Lung (tissue), 12 donors: ENCODE measurements around the gene DLG2. TPM values are rescaled to one million over a fixed set of nuclear protein-coding genes. Genes with fewer than 3 reads are reported as not detected.

ENCODE experiments used
- ATAC-seq: fragments of 200-7000 bp; cut with Tn5 transposase; one replicate; pipeline ENCODE4 v1.9.1; 2020; ENCODE audit warnings: moderate number of reproducible peaks; ENCODE audit not compliant: insufficient read depth, low FRiP score
- DNase-seq, 3 donors: peaks; one replicate each; pipeline ENCODE4 v3.0.0-alpha.2; 2013 to 2017
- H3K27ac ChIP-seq, 2 donors: one replicate each; pipeline ENCODE4 v1.5.1; 2013; ENCODE audit warnings: mild to moderate bottlenecking in 2 of 2, moderate library complexity in 2 of 2, control low read depth in 1 of 2, inconsistent platforms in 1 of 2, low read depth in 1 of 2, low read length in 1 of 2
- H3K27me3 ChIP-seq, 3 donors: one replicate each; pipeline ENCODE4 v1.5.1; 2013; ENCODE audit warnings: low read length in 2 of 3; ENCODE audit not compliant: control insufficient read depth in 3 of 3, insufficient read depth in 3 of 3
- H3K36me3 ChIP-seq, 4 donors: one replicate each; pipeline ENCODE4 v1.5.1; 2013; ENCODE audit warnings: low read length in 4 of 4, mild to moderate bottlenecking in 1 of 4, moderate library complexity in 1 of 4; ENCODE audit not compliant: control insufficient read depth in 4 of 4, insufficient read depth in 4 of 4
- H3K4me1 ChIP-seq, 5 donors: one replicate each; pipeline ENCODE4 v1.5.1; 2013; ENCODE audit warnings: low read length in 5 of 5, mild to moderate bottlenecking in 2 of 5, moderate library complexity in 1 of 5; ENCODE audit not compliant: control insufficient read depth in 5 of 5, insufficient read depth in 5 of 5
- H3K4me3 ChIP-seq: one replicate; pipeline ENCODE4 v1.5.1; 2013; ENCODE audit warnings: mild to moderate bottlenecking, control low read depth, moderate library complexity
- H3K9ac ChIP-seq, 2 donors: one replicate each; pipeline ENCODE4 v1.5.1; 2013; ENCODE audit warnings: low read length in 2 of 2, control low read depth in 1 of 2; ENCODE audit not compliant: insufficient read depth in 1 of 2
- H3K9me3 ChIP-seq, 4 donors: one replicate each; pipeline ENCODE4 v1.5.1; 2013; ENCODE audit warnings: low read length in 3 of 4, mild to moderate bottlenecking in 1 of 4, moderate library complexity in 1 of 4; ENCODE audit not compliant: control insufficient read depth in 4 of 4, insufficient read depth in 3 of 4
- CTCF ChIP-seq: IDR thresholded peaks from 2 replicates; pipeline ENCODE4 v1.5.1; 2012; ENCODE audit warnings: mild to moderate bottlenecking; ENCODE audit errors: control extremely low read depth, extremely low read depth
- WGBS, 2 donors: extraction: QIAGEN DNeasy Blood & Tissue Kit; methylation state at CpG; one replicate each; pipeline ENCODE4 v1.1.7; 2013; 5-methylcytosine and 5-hydroxymethylcytosine counted together
- polyA plus RNA-seq, 2 donors: library from polyadenylated mRNA; stranded (reverse); fragments of 200-250 nt; gene quantifications; one replicate each; pipeline ENCODE4 v1.2.1, GENCODE V29; 2013
- total RNA-seq, 2 donors: library from RNA; depleted of rRNA in 1 of 2; stranded (reverse); fragments of >200 nt in 1 of 2; gene quantifications; one replicate each; pipeline ENCODE4 v1.2.1, GENCODE V29; 2014 to 2021
- donor health status: control.
- donor health status: control.
- donor health status: Bipolar disorder and iron deficiency.
- donor health status: healthy.
- donor health status: DM: yes; HTN: yes; CAD: no.

The DLG2 gene
- total and polyA plus RNA-seq, 4 donors, result 0.32 to 24.1 (median 5.4) TPM

GRCh38 chr11:84536456-84536855 is 1090.7 kb downstream of the DLG2 start:
- TF ChIP-seq CTCF, result no peak
- no peak for DNase-seq
- WGBS, 2 donors, result 84 to 85% methylated on average over 3 of the region's 3 CpGs

GRCh38 chr11:84532364-84532763 is 1094.8 kb downstream of the DLG2 start:
- Histone ChIP-seq H3K4me3 (no peak overlapping the region), H3K9me3 (no peaks in the 10 kb centered on the region), H3K4me1 (no peaks in the 10 kb centered on the region), H3K9ac (no peak overlapping the region), H3K27me3 (no peaks in the 10 kb centered on the region), H3K27ac (no peak overlapping the region), H3K36me3 (no peaks in the 10 kb centered on the region)
- DNase-seq (no peak), ATAC-seq (no peak)
- TF ChIP-seq CTCF, result no peak
- 86 to 91% methylated on average over 4 of the region's 4 CpGs for WGBS, 2 donors

More at GRCh38 chr11:84536456-84536855, 1090.7 kb downstream of the DLG2 start:
- Histone ChIP-seq H3K36me3 (no peaks in the 10 kb centered on the region), H3K9me3 (no peaks in the 10 kb centered on the region), H3K27ac (no peak overlapping the region), H3K4me3 (no peak overlapping the region), H3K4me1 (no peaks in the 10 kb centered on the region), H3K9ac (no peak overlapping the region), H3K27me3 (no peaks in the 10 kb centered on the region)
- no peak for ATAC-seq

- DNase-seq (no peak), ATAC-seq (no peak)
- no peak overlapping the region for H3K9ac ChIP-seq
- no peaks in the 10 kb centered on the region for H3K27me3 ChIP-seq
- H3K4me1 ChIP-seq, result peaks cover 0 to 2% (median 0%) of the 10 kb centered on the region in 5 donors
- no peak overlapping the region for H3K4me3 ChIP-seq
- H3K9me3 ChIP-seq, result no peaks in the 10 kb centered on the region
- no peak overlapping the region for H3K27ac ChIP-seq
- TF ChIP-seq CTCF, result no peak
- H3K36me3 ChIP-seq, result no peaks in the 10 kb centered on the region
Measured at GRCh38 chr11:84526250-84526649, 1100.9 kb downstream of the DLG2 start.

- Histone ChIP-seq H3K27ac (no peak overlapping the region), H3K9ac (no peak overlapping the region), H3K9me3 (no peaks in the 10 kb centered on the region), H3K36me3 (no peaks in the 10 kb centered on the region), H3K4me1 (peaks cover 0 to 2% (median 0%) of the 10 kb centered on the region in 5 donors), H3K27me3 (no peaks in the 10 kb centered on the region), H3K4me3 (no peak overlapping the region)
- WGBS, 2 donors, result 68 to 74% methylated on average over 3 of the region's 3 CpGs
- no peak for TF ChIP-seq CTCF
- no peak for ATAC-seq
- DNase-seq, result peak in 2 of 3 donors; percentile 17 to 31
Measured at GRCh38 chr11:84524422-84525051, 1102.6 kb downstream of the DLG2 start.
